Measurements from ENCODE around the gene OAF. TPM values are rescaled to one million over a fixed set of nuclear protein-coding genes. Genes with fewer than 3 reads are reported as not detected.
"Not testable (repeated sequence)": the region's sequence is repeated elsewhere in the genome, so short reads cannot be mapped to it uniquely, and the experiment has no call there.

Gene OAF
- total RNA-seq, 1 donor from 2014 or later = 4.3 TPM

- intact Hi-C loops (cut with micrococcal nuclease) = no loop called here
These were observed 29.1 kb downstream of the OAF start, which contains the start of gene POU2F3 for GRCh38 chr11:120239713-120240640. POU2F3 (plus strand) TSS chr11:120240140; CDS start chr11:120240344, 204 bp downstream.

DNA sequence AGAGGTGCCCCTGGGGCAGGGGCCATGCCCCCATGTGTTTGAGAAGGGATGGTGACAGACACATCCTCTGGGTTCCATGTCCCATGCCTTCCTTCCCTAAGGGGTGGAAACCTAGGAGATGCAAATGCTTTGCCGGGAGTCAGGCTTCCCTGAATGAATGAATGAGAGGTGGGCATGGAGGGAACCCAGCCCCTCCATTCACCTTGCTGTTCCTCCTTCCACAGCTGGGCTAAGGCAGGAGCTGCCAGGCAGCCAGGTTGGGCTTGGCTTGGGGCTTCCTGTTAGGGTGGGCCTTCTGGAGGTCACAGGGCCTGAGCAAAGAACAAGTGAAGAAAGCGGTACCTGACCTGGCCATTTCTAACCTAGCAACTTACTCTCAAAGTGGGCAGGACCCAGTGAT, 30.0 kb downstream of the OAF start:
- intact Hi-C loops (cut with micrococcal nuclease) = no loop called here

GRCh38 chr11:120241277-120241676, 30.4 kb downstream of the OAF start:
- intact Hi-C loops (cut with micrococcal nuclease) = no loop called here

DNA sequence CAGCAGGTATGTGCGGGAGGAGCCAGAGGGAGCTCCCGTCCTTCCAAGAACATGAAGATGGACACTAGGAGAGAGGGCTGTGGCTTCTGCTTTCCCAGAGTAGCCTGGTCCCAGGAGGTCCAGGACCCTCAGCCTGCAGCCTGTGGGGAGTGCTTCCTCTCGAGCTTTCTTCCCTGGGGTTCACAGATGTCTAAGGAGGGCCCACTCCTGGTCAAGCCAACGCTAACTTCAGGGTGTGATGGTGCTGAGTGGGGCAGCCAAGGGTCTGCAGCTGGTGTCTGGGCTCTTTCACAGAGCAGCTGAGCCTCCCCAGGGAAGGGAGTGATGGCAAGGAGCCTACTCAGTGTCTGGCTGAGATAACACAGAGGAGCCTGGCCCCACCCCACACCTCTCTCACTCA, 32.4 kb downstream of the OAF start:
- intact Hi-C loops (cut with micrococcal nuclease) = no loop called here

DNA sequence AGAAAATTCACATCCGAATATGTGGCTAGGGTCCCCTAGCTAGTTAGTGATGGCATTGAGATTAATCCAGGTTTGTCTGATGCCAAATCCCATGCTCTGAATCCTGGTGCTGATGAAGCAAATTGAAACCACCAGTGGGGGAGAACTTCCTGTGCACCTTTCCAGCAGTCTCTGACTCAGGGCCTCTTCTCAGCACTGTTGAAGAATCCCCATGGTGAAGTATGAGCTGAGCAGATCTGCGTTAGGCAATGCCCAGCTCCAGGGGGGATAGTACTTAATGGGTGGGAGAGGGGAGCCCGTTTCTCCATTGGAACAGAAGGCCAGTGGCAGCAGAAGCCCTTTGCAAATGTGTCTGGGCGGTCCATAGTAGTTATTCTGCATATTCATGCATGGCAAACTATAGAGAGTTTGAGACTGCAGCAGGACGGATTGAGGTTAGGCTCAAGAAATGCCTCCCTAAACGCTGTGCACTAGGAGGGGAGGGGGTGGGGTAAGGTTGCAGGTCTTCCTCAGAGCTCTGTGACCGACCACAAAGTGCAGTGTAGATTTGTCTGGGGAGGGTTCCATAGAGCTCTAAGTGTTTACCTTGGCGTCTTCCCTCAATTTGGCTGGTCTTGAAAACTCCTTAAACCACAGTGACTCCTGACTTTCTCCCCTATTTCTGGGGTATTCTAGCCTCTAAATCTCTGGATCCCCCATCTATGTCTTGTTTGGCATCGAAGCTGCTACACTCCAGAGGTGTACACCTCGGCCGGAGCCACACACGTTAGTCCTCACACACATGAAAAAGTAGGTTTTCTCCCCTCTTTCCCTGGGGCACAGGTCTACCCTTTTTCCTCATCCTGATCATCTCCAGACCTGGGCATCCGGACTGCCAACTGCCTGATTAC, 33.9 kb downstream of the OAF start:
- intact Hi-C loops (cut with micrococcal nuclease) = no loop called here

DNA sequence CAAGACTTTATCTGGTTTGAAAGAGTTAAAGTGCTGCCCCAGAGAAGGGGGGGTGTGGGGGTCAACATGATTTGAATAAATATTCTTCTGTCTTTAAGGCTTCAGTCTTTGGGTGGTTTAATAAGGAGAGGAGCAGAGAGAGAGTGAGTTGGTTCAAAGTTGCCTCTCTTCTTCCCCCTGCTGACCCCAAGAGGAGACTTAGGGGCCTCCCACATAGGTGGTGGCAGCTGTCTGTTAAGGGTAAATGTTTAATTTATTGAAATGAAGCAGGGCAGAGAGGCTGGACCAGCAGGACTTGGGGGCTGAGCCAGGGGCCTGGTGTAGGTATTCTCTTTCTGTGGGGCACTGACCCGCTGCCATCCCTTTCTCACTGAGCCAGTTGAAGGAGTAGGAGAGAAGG, 34.6 kb downstream of the OAF start:
- intact Hi-C loops (cut with micrococcal nuclease) = no loop called here

DNA sequence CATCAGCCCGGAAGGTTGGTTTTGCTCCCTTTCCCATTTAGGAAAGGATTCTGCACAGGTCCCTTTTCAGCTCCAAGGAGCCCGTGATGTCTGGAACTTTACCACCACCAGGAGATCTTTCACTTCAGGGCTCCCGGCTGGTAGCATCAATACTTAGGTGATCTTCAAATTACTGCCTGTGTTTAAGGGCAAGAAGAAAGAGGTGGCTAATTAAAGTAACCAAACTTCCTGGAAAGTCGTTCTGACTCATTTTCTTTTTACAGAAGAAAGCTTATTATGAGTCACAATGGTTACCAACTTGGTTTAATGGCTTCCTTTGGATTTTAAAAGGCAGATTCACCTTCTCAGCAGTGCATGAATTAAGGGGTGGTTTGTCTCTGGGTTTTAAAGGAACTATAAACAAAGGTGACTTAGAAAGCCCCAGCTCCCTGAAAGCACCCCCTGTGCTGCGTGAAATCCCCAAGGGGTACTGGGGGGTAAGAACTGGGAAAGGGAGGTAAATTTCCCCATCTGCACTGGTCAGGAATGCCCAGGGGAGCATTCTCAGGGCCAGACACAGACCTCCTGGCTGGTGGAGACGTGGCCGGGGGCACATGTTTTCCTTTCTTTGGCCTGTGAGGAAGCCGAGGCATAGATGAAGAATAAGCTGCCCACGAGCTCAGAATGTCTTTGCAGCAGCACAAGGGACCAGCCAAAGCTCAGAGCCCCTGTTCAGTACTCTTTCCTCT, 37.9 kb downstream of the OAF start:
- intact Hi-C loops (cut with micrococcal nuclease) = loop anchor here (1.0 kb wide), 5 partner anchors 13 to 96 kb away; no protein-coding TSS in a partner anchor

DNA sequence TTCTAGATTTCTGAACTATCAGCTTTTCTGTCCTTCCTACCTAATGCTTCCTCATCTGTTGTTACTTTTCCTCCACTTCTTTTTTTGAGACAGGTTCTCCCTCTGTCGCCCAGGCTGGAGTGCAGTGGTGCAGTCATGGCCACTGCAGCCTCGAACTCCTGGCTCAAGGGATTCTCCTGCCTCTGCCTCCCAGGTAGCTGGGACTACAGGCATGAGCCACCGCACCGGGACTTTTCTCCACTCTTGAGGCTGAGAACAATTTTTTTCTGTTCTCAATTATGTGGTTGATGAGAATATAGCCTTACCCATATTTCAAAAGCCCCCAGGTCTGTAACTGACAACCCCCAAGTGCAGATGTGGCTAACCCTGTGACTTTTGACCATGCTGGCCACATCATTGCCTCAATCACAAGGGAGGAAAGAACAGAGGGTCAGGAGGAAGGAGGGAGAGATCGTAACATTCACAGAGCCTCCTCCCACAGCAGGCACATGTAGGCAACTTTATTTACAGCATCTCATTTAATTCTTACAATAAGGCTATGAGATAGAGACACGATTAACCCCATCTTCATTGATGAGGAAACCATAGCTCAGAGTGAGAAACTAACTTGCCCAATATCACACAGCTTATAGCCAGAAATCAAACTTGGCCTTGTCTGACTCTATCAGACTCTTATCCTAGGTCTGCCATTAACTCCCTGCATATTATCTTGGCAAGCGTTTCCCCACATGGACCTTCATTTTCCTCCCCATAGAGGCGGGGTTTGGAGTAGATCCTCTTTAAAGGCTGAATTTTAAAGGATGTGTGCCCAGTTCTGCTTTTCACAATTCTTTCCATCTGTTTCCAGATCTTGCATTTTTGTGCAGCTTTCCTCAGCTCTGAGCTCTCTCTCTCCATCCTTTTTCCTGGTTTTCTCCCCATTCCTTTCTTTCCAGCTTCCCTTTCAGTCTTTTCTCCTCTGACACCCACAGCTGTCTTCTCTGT, 38.7 kb downstream of the OAF start:
- intact Hi-C loops (cut with micrococcal nuclease) = no loop called here

DNA sequence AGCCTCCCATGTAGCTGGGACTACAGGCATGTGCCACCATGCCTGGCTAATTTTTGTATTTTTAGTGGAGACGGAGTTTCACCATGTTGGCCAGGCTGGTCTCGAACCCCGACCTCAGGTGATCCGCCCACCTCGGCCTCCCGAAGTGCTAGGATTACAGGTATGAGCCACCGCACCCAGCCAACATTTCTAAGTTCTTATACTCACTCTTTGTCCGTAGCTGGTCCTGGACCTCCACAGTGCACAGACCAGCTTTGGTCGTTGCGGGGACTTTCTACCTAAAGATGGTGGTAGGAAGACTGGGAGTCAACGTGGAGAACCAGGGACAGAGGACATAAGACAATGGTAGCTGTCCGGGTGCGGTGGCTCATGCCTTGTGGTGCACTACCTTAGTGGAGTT, 42.5 kb downstream of the OAF start:
- intact Hi-C loops (cut with micrococcal nuclease) = not testable (repeated sequence)

GRCh38 chr11:120254788-120255518, 44.1 kb downstream of the OAF start:
- intact Hi-C loops (cut with micrococcal nuclease) = no loop called here

- intact Hi-C loops (cut with micrococcal nuclease) = no loop called here
These were observed 44.7 kb downstream of the OAF start for GRCh38 chr11:120255519-120255866.

GRCh38 chr11:120256178-120256577, 45.3 kb downstream of the OAF start:
- intact Hi-C loops (cut with micrococcal nuclease) = no loop called here

DNA sequence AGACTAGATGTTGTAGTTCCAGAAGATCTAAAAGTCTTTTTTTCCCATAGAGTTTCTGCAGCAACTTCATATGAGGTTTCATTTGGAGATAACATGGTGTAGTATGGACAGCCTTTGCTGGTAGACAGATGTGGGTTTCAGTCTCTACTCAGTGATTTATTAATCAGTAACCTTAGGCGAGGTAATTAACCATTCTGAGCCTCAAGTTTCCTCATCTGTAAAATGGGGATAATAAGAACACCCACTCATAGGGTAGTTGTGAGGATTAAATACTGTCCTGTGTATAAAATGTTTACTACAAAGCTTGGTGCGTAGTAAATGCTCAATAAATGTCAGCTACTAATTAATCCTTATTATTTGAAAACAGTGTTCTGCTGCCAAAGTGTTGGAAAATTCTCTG, 45.9 kb downstream of the OAF start:
- intact Hi-C loops (cut with micrococcal nuclease) = no loop called here

- intact Hi-C loops (cut with micrococcal nuclease) = no loop called here
These were observed 46.5 kb downstream of the OAF start for GRCh38 chr11:120257346-120257745.

- intact Hi-C loops (cut with micrococcal nuclease) = no loop called here
These were observed 47.8 kb downstream of the OAF start for GRCh38 chr11:120258661-120259060.

DNA sequence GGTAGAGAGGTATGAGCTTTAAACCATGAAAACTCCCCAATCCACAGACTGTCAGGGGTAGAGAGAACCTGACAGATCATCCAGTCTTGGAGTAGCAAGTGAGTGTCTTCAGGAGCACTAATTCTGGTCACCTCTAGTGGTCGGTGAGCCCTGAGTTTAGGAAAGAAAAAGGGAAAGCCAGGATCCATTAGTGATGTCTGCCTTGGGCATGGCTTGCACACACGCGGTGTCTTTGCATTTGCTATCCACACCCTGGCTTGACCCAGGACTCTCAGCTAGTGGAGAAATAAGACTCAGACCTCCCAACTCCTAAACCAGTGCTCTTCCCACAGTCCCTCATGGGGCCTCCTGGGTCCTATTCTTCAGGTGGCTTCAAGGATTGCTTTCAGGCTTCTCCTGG, 48.4 kb downstream of the OAF start:
- intact Hi-C loops (cut with micrococcal nuclease) = no loop called here

- intact Hi-C loops (cut with micrococcal nuclease) = no loop called here
These were observed 49.2 kb downstream of the OAF start for GRCh38 chr11:120259988-120260565.

- intact Hi-C loops (cut with micrococcal nuclease) = no loop called here
These were observed 49.8 kb downstream of the OAF start for GRCh38 chr11:120260616-120261015.

- intact Hi-C loops (cut with micrococcal nuclease) = no loop called here
These were observed 50.5 kb downstream of the OAF start for GRCh38 chr11:120261321-120261720.

Measured in T-helper 1 cell treated with Interleukin-12 subunit alpha and Interleukin-12 subunit beta and Interleukin-4 antibody, amounts not matched to agents 30 ng/mL and 1 ng/mL, for 36 hours (primary cell).